Activated naive CD4-positive, alpha-beta T cell treated with anti-CD3 and anti-CD28 coated beads for 36 hours (primary cell): ENCODE measurements around the gene SASH1. TPM values are rescaled to one million over a fixed set of nuclear protein-coding genes. Genes with fewer than 3 reads are reported as not detected.
"Not testable (repeated sequence)": the region's sequence is repeated elsewhere in the genome, so short reads cannot be mapped to it uniquely, and the experiment has no call there.

Source experiments
- CTCF ChIA-PET: fragments of 350-600 bp; sonication (Branson Sonifier 250); formaldehyde crosslinking; loops from one replicate; lab custom pipeline; 2021; ENCODE audit warnings: antibody characterized with exemption; lab: Charles Lee
- DNase-seq: peaks from one replicate; pipeline ENCODE4 v3.0.0-alpha.2; 2020
- H3K27ac Mint-ChIP-seq: one replicate; pipeline ENCODE4 v1.8.0; 2021; ENCODE audit warnings: mild to moderate bottlenecking, mixed read lengths
- H3K27me3 Mint-ChIP-seq: one replicate; pipeline ENCODE4 v1.8.0; 2021; ENCODE audit warnings: low read depth, mixed read lengths
- H3K36me3 Mint-ChIP-seq: one replicate; pipeline ENCODE4 v1.8.0; 2021; ENCODE audit warnings: low read depth, mixed read lengths
- H3K4me1 Mint-ChIP-seq: one replicate; pipeline ENCODE4 v1.8.0; 2021; ENCODE audit warnings: low read depth, mixed read lengths
- H3K4me3 Mint-ChIP-seq: one replicate; pipeline ENCODE4 v1.8.0; 2021; ENCODE audit warnings: mild to moderate bottlenecking, moderate library complexity, mixed read lengths
- H3K9me3 Mint-ChIP-seq: one replicate; pipeline ENCODE4 v1.8.0; 2021; ENCODE audit warnings: mixed read lengths
- intact Hi-C: fragments of 100-400 bp; cut with micrococcal nuclease; formaldehyde crosslinking; loops from one replicate; pipeline ENCODE4 v1.15.1; 2023
- total RNA-seq, 2 experiments: library from RNA; stranded (reverse); gene quantifications; one replicate each; pipeline ENCODE4 v1.2.3, GENCODE V29; 2021

SASH1 gene
- total RNA-seq, 2 experiments from 2014 or later, result not detected

DNA sequence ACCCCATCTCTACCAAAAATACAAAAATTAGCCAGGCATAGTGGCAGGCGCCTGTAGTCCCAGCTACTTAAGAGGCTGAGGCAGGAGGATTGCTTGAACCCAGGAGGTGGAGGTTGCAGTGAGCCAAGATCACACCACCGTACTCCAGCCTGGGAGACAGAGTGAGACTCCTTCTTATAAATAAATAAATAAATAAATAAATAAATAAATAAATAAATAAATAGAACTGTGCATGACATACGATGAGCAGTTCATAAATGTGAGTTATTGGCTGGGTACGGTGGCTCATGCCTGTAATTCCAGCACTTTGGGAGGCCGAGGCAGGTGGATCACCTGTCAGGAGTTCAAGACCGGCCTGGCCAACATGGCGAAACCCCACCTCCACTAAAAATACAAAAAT is 9.8 kb downstream of the SASH1 start:
- H3K4me3 Mint-ChIP-seq, CTCF ChIA-PET, H3K4me1 Mint-ChIP-seq: not testable (repeated sequence)

DNA sequence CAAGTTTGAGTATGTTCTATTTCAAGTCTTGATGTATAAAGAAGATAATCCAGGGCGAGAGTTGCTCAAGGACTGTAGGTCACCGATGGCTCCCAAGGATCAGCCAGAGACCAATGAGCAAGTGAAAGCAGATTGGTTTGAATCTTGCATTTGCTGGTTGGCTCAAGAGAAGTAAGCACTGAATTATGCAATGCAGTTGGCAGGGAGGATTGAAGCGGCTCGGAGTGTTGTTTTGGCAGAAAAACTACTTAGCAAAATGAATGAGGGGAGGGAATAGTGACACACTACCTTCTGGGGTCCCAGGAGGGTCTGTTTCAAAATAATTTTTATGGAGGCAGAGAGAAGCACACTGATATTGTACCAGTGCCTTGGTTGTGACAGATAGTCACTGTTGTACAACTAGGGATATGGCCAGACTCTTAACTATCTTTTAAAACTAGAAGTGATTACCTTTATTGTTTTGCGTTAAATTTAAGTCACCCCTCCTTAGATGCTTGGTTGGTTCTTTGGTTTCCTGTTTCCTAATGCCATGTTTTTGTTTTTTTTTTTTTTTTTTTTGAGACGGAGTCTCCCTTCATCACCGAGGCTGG is 15.7 kb downstream of the SASH1 start:
- Mint-ChIP-seq H3K36me3 (no peaks in the 10 kb centered on the region), H3K4me3 (no peak overlapping the region), H3K27ac (no peak overlapping the region), H3K4me1 (no peaks in the 10 kb centered on the region), H3K27me3 (peaks cover 16% of the 10 kb centered on the region), H3K9me3 (no peaks in the 10 kb centered on the region)
- intact Hi-C loops, result no loop called here
- CTCF ChIA-PET, result interaction anchor here (0.6 kb wide), 1 partner anchor 229 kb away, joined by 3 read pairs; no protein-coding TSS in a partner anchor
- DNase-seq, result no peak

More for the DNA sequence above, 9.8 kb downstream of the SASH1 start:
- H3K9me3 Mint-ChIP-seq, H3K36me3 Mint-ChIP-seq, intact Hi-C loops, DNase-seq, H3K27ac Mint-ChIP-seq: not testable (repeated sequence)
- peaks cover 13% of the 10 kb centered on the region for H3K27me3 Mint-ChIP-seq

DNA sequence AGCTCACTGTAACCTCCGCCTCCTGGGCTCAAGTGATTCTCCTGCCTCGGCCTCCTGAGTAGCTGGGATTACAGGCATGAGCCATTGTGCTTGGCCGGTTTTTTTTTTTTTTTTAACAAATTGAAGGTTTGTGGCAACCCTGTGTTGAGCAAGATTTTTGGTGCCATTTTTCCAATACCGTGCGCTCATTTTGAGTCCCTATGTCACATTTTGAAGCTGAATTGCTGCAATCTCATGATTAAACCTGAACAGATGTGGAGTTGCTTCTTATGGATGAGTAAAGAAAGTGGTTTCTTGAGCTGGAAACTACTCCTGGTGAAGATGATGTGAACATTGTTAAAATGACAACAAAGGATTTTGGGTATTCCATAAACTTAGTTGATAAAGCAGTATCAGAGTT is 16.6 kb downstream of the SASH1 start:
- H3K36me3 Mint-ChIP-seq, result no peaks in the 10 kb centered on the region
- H3K4me3 Mint-ChIP-seq, result no peak overlapping the region
- H3K27ac Mint-ChIP-seq, result no peak overlapping the region
- intact Hi-C loops, result no loop called here
- DNase-seq, result no peak
- H3K27me3 Mint-ChIP-seq, result peaks cover 20% of the 10 kb centered on the region
- no peaks in the 10 kb centered on the region for H3K4me1 Mint-ChIP-seq
- CTCF ChIA-PET, result no interaction called here
- no peaks in the 10 kb centered on the region for H3K9me3 Mint-ChIP-seq

DNA sequence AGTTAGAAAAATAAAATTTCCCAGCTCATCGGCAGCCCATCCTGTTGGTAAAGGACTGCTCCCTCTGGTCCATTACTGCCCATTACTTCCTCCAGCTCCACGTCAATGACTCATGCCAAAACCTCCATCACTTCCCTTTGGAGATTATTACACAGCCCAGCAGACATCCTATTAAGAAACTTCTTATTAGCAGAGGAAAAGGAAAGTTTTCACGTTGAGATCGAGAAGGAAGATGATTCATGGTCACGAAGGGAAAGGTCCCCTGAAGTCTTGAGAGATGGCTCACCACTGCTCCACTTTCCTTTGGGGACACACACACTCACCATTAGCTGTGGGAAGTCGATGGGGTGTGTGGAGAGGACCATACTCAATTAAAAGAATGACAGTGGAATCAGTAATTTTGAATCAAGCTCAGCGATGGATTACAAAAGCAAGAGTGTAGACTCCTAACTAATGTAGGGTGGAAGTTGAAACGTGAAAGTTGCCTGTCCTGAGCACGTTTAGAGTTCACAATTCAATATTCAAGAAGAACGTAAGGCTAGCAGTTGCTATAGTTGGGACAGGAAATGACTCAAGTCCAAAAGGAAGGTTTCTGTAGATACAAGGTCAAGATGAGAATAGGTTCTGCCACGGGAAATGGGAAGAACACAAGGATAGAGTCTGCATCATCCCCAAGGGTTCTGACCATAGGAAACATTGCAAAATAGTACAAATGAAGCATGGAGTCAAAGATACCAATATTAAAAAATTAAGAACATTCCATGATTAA is 21.6 kb downstream of the SASH1 start:
- intact Hi-C loops, result no loop called here
- no peak overlapping the region for H3K4me3 Mint-ChIP-seq
- H3K4me1 Mint-ChIP-seq, result no peaks in the 10 kb centered on the region
- H3K9me3 Mint-ChIP-seq, result no peaks in the 10 kb centered on the region
- CTCF ChIA-PET, result no interaction called here
- peaks cover 29% of the 10 kb centered on the region for H3K27me3 Mint-ChIP-seq
- no peak for DNase-seq
- no peaks in the 10 kb centered on the region for H3K36me3 Mint-ChIP-seq
- no peak overlapping the region for H3K27ac Mint-ChIP-seq

DNA sequence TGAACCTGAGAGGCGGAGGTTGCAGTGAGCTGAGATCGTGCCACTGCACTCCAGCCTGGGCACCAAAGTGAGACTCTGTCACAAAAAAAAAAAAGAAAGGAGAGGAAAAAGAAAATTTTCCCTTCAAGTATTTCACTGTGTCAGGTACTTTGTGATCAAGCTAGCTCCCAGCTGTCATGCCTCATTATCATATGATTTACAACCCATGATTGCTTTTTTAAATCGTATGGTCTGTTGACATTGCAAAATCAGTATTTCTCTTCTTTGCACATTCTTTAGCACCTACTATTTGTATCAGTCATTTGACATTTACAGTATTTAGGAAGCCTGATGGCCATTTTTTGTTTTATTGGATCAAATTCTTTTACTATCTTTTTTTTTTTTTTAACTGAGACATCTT is 22.4 kb downstream of the SASH1 start:
- H3K27me3 Mint-ChIP-seq, result peaks cover 28% of the 10 kb centered on the region
- H3K4me3 Mint-ChIP-seq, result no peak overlapping the region
- CTCF ChIA-PET, result no interaction called here
- H3K4me1 Mint-ChIP-seq, result no peaks in the 10 kb centered on the region
- no peaks in the 10 kb centered on the region for H3K9me3 Mint-ChIP-seq
- no peak for DNase-seq
- intact Hi-C loops, result no loop called here
- H3K36me3 Mint-ChIP-seq, result no peaks in the 10 kb centered on the region
- H3K27ac Mint-ChIP-seq, result no peak overlapping the region

DNA sequence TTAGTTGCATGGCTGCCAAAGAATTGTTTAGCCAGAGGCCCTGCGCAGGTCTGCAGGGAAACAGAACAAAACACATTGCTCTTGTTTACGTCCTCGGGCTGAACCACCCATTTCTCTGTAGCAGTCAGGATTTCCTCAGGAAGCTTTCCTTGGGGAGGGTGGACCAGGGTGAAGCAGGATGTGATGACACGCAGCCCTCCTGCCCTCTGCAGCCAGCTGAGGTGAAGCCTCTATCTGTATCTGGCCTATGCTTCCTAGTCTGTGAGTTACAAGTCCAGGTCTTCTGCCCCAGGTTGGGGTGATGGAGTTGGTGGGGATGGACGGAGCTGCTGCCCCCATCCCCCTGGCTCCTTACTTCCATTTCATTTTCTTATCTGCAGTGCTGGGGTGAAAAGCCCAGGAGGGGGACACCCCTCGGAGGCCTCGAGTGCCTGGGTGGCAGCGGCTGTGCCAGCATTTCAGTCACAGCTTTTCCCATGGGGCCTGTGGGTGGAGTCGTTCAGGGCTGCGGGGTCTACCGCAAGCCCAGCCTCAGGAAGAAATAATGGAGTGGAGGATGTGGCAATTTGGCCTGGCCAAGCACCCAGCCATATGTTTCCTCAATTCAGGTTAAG is 24.9 kb downstream of the SASH1 start:
- intact Hi-C loops, result no loop called here
- DNase-seq, result no peak
- H3K4me1 Mint-ChIP-seq, result no peaks in the 10 kb centered on the region
- H3K27me3 Mint-ChIP-seq, result peaks cover 22% of the 10 kb centered on the region
- CTCF ChIA-PET, result no interaction called here
- no peak overlapping the region for H3K27ac Mint-ChIP-seq
- no peaks in the 10 kb centered on the region for H3K36me3 Mint-ChIP-seq
- H3K9me3 Mint-ChIP-seq, result no peaks in the 10 kb centered on the region
- no peak overlapping the region for H3K4me3 Mint-ChIP-seq

GRCh38 chr6:148370176-148370575 is 27.5 kb downstream of the SASH1 start:
- Mint-ChIP-seq H3K4me1 (no peaks in the 10 kb centered on the region), H3K9me3 (no peaks in the 10 kb centered on the region), H3K27me3 (peaks cover 15% of the 10 kb centered on the region), H3K36me3 (no peaks in the 10 kb centered on the region), H3K27ac (no peak overlapping the region), H3K4me3 (no peak overlapping the region)
- DNase-seq, result no peak
- CTCF ChIA-PET, result no interaction called here
- intact Hi-C loops, result no loop called here

DNA sequence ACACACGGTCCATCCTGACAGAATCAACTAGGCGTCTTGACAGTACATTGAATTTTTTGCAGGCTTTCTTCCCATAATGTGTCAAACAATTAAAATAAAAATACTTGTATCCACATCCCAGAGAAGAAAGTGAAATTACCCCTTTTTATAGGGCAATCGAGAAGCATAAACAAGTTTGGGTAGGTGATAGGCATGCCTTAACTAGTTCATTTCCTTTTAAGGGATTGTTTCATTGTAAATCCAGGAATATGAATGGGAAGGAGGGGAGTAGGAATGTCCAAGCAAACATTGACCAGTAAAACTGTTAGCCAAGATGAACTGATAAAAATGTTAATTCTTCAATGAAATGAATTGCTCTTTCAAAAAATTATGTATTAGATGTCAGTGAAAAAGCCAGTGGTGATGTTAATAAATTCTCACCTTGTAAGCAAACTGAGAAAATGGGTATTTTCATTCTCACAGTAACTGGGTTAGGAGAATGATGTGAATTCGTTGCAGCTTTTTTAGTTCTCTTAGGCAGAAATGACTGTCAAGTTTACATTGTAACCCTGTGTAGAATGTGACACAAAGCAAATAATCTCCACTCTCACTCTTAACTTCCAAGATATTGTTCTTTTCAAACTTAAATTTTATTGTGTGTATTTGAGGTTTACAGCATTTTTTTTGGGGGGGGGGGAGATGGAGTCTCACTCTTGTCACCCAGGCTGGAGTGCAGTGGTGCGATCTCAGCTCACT is 31.6 kb downstream of the SASH1 start:
- no peaks in the 10 kb centered on the region for H3K36me3 Mint-ChIP-seq
- no peaks in the 10 kb centered on the region for H3K4me1 Mint-ChIP-seq
- no peak overlapping the region for H3K27ac Mint-ChIP-seq
- no peak overlapping the region for H3K4me3 Mint-ChIP-seq
- peaks cover 4% of the 10 kb centered on the region for H3K9me3 Mint-ChIP-seq
- H3K27me3 Mint-ChIP-seq, result peaks cover 4% of the 10 kb centered on the region
- CTCF ChIA-PET, result no interaction called here
- intact Hi-C loops, result no loop called here
- no peak for DNase-seq

DNA sequence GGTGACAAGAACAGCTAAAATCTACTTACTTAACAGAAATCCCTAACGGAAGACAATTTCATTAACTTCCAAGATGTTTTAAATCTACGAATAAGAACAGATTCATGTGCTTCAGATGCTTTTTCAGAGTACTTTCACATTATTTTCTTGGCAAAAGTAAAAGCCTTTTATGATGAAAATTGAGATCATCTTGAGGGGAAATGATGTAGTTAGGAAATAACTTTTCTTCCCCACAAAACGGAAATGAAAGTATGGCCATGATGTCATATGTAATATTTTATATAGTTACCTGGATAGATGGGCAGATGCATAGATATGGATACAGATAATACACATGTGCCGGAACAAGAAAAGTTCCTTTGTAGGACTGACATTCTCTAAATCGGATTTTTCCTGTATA is 32.8 kb downstream of the SASH1 start:
- H3K36me3 Mint-ChIP-seq, result no peaks in the 10 kb centered on the region
- H3K4me1 Mint-ChIP-seq, result no peaks in the 10 kb centered on the region
- no peak for DNase-seq
- peaks cover 4% of the 10 kb centered on the region for H3K27me3 Mint-ChIP-seq
- CTCF ChIA-PET, result no interaction called here
- peaks cover 4% of the 10 kb centered on the region for H3K9me3 Mint-ChIP-seq
- no peak overlapping the region for H3K27ac Mint-ChIP-seq
- no peak overlapping the region for H3K4me3 Mint-ChIP-seq
- intact Hi-C loops, result no loop called here

DNA sequence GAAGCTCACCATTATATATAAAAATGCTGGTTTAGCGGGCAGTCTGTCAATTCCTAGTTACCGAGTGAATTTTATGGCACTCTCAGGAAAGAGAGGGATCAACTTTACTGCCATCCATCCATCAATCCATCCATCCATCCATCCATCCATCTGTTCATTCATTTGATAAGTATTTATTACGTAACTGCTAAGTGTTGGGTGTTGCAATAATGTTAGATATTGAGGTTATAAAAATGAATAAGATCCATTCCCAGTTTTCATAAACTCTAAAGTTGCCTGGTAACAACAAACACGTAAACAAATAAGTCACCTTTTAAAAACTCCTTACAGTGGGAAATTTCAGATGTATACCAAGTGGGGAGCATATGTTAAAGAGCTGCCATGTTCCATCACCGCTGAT is 36.8 kb downstream of the SASH1 start:
- Mint-ChIP-seq H3K27me3 (peaks cover 3% of the 10 kb centered on the region), H3K4me3 (no peak overlapping the region), H3K36me3 (no peaks in the 10 kb centered on the region), H3K9me3 (peaks cover 4% of the 10 kb centered on the region), H3K4me1 (no peaks in the 10 kb centered on the region), H3K27ac (no peak overlapping the region)
- no peak for DNase-seq
- intact Hi-C loops, result no loop called here
- CTCF ChIA-PET, result no interaction called here

DNA sequence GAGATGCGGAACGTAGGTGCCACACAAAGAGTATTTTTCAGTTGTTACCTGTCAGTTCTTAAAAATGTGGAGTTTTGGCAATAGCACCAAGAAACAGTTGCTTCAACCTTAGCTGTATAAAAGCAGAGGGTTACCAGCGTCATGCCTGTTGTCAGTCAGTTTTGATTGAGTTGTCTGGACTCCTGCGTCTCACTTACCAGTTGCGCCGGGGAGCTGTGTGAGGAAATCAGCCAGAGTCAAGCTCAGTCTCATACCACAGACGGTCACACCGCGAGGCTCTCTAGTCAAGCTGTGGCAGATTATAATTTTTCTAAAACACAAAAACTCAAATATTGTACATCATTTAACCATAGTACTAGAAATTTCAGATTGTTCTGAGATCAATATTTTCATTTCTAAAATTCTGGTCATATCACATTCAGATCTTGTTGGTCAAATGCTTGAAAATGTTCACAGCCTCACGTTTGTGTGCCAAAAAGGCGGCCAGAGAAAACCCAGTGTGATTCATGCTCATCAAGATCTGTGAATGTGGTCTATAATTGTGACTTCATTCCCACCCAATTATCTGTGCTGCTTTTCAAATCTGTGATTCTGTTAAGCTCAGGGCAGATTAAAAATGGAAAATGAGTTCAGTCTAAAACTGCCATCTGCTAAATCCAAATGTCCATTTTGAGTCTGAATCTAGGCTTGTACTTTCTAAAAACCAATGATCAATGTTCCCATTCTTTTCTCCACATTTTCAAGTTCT is 37.5 kb downstream of the SASH1 start:
- no peaks in the 10 kb centered on the region for H3K4me1 Mint-ChIP-seq
- no peaks in the 10 kb centered on the region for H3K36me3 Mint-ChIP-seq
- CTCF ChIA-PET, result no interaction called here
- H3K9me3 Mint-ChIP-seq, result peaks cover 4% of the 10 kb centered on the region
- no peak overlapping the region for H3K27ac Mint-ChIP-seq
- H3K27me3 Mint-ChIP-seq, result peaks cover 3% of the 10 kb centered on the region
- intact Hi-C loops, result no loop called here
- no peak for DNase-seq
- H3K4me3 Mint-ChIP-seq, result no peak overlapping the region

DNA sequence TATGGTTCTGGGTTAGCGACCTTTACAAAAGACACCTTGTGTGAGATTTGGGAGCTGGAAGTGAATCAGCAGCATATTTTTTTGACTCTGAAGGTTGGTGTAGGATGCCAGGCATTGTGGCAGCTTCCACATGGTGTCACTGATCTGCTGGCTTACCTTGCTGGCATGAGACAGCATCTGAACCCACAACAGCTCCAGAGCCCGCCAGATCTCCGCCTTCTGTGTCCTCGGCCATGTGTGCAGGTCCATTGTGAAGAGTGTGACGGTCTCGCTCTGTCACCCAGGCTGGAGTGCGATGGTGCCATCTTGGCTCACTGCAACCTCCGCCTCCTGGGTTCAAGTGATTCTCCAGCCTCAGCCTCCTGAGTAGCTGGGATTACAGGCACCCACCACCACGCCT is 39.4 kb downstream of the SASH1 start:
- H3K4me1 Mint-ChIP-seq, CTCF ChIA-PET, DNase-seq, H3K36me3 Mint-ChIP-seq, H3K9me3 Mint-ChIP-seq, intact Hi-C loops, H3K4me3 Mint-ChIP-seq, H3K27me3 Mint-ChIP-seq, H3K27ac Mint-ChIP-seq: not testable (repeated sequence)
